Superior temporal gyrus (tissue), 1 donor: ENCODE measurements around the gene NOS2.

Source experiments
- DNase-seq: peaks from one replicate; pipeline ENCODE4 v3.0.0-alpha.2; 2016; ENCODE audit errors: extremely low spot score

Gene NOS2

GRCh38 chr17:27721797-27722196 is 78.5 kb downstream of the NOS2 start:
- DNase-seq, result no peak
